Measurements from ENCODE around the gene FBXO31.

DNA sequence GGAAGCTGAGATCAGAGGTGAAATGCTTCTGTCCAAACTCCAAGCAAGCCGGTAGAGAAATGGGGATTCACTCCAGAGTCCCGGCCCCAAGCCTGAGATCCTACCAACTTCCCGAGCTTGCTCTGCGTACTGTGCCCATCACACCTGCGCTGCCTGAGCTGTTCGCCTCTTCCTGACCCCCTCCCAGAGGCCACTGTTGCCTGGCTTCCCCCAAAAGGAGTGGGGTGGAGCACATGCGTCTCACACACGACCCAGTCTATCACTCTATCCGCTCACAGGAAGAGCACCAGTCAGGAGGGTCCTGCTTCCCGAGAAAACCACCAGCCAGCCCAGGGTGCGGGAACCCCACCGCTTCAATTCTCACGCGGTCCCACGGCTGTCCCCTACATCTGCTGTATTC, 52.9 kb downstream of the FBXO31 start:
- TF ChIP-seq KLF1 (tag; IDR thresholded peaks at IDR 0.05) (no peak), EZH2 (IDR thresholded peaks at IDR 0.05; ENCODE audit: borderline replicate concordance, low read depth, low read length) (no peak), POLR2A (conservative IDR thresholded peaks at IDR 0.05) (no peak), ZNF263 (CRISPR knock-in tag; IDR thresholded peaks at IDR 0.05; ENCODE audit: borderline replicate concordance) (no peak), YY1 (IDR thresholded peaks at IDR 0.05; ENCODE audit: borderline replicate concordance in 1 of 3, control insufficient read depth in 1 of 3, extremely low read depth in 1 of 3, insufficient read depth in 3 of 3, insufficient read length in 1 of 3, insufficient replicate concordance in 2 of 3, low read depth in 1 of 3, low read length in 2 of 3) (no peak), HDAC3 (IDR thresholded peaks at IDR 0.05; ENCODE audit: borderline replicate concordance, partially characterized antibody) (no peak), ZNF146 (CRISPR knock-in tag; IDR thresholded peaks at IDR 0.05; ENCODE audit: unreplicated experiment) (no peak), SP2 (IDR thresholded peaks at IDR 0.05; ENCODE audit: extremely low read depth, low read depth, low read length, poor library complexity, severe bottlenecking) (no peak), SIN3A (IDR thresholded peaks at IDR 0.05; ENCODE audit: borderline replicate concordance in 2 of 2, control insufficient read depth in 1 of 2, low read depth in 2 of 2, low read length in 2 of 2) (no peak), PHB2 (IDR thresholded peaks at IDR 0.05; ENCODE audit: low read depth) (no peak)
- TF ChIP-seq, protein P1, sequence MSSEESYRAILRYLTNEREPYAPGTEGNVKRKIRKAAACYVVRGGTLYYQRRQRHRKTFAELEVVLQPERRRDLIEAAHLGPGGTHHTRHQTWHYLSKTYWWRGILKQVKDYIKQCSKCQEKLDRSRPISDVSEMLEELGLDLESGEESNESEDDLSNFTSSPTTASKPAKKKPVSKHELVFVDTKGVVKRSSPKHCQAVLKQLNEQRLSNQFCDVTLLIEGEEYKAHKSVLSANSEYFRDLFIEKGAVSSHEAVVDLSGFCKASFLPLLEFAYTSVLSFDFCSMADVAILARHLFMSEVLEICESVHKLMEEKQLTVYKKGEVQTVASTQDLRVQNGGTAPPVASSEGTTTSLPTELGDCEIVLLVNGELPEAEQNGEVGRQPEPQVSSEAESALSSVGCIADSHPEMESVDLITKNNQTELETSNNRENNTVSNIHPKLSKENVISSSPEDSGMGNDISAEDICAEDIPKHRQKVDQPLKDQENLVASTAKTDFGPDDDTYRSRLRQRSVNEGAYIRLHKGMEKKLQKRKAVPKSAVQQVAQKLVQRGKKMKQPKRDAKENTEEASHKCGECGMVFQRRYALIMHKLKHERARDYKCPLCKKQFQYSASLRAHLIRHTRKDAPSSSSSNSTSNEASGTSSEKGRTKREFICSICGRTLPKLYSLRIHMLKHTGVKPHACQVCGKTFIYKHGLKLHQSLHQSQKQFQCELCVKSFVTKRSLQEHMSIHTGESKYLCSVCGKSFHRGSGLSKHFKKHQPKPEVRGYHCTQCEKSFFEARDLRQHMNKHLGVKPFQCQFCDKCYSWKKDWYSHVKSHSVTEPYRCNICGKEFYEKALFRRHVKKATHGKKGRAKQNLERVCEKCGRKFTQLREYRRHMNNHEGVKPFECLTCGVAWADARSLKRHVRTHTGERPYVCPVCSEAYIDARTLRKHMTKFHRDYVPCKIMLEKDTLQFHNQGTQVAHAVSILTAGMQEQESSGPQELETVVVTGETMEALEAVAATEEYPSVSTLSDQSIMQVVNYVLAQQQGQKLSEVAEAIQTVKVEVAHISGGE (CRISPR knock-in tag; IDR thresholded peaks at IDR 0.05): no peak

Measured in K562 (cell line).